Stomach (tissue), 4 donors: ENCODE results near the gene UGT1A1.

Experiments
- CTCF ChIP-seq, 7 experiments: fragments of 450-650 bp in 4 of 7; fragments of 200-600 bp in 3 of 7; sonication (generic) in 3 of 7; IDR thresholded peaks; one replicate each; pipeline ENCODE4 v1.5.1; 2016 to 2019; ENCODE audit warnings: antibody characterized with exemption in 7 of 7, control low read depth in 2 of 7, mild to moderate bottlenecking in 1 of 7
- EP300 ChIP-seq: sonication (generic); formaldehyde crosslinking; IDR thresholded peaks from one replicate; pipeline ENCODE4 v1.6.1; 2017; ENCODE audit warnings: antibody characterized with exemption
- POLR2A ChIP-seq, 4 donors: fragments of 450-650 bp; IDR thresholded peaks; one replicate each; pipeline ENCODE4 v1.6.1; 2016; ENCODE audit warnings: antibody characterized with exemption in 4 of 4, control low read depth in 2 of 4, mild to moderate bottlenecking in 1 of 4, moderate library complexity in 1 of 4
- POLR2AphosphoS5 ChIP-seq, 3 donors: sonication (generic); formaldehyde crosslinking; IDR thresholded peaks; one replicate each; pipeline ENCODE4 v1.6.1; 2016; ENCODE audit warnings: antibody characterized with exemption in 3 of 3

GRCh38 chr2:233772583-233772982 lies 12.5 kb downstream of the UGT1A1 start:
- TF ChIP-seq POLR2A (IDR thresholded peaks at IDR 0.05) (no peak), POLR2AphosphoS5 (IDR thresholded peaks at IDR 0.05) (no peak), CTCF (IDR thresholded peaks at IDR 0.05) (no peak), EP300 (no peak)
